Spleen (tissue), 7 donors: ENCODE measurements around the gene HSD17B14.

Experiments
- POLR2A ChIP-seq, 3 donors: fragments of 450-650 bp; IDR thresholded peaks; one replicate each; pipeline ENCODE4 v1.5.1; 2017; ENCODE audit warnings: antibody characterized with exemption in 3 of 3, mild to moderate bottlenecking in 1 of 3
- POLR2AphosphoS5 ChIP-seq, 3 donors: sonication (generic); formaldehyde crosslinking; IDR thresholded peaks; one replicate each; pipeline ENCODE4 v1.5.1; 2017; ENCODE audit warnings: antibody characterized with exemption in 3 of 3
- TF ChIP-seq, protein P1 (sequence below), 11 experiments: fragments of 200-600 bp in 7 of 11; fragments of 450-650 bp in 4 of 11; sonication (generic) in 4 of 11; IDR thresholded peaks in 8 of 11; conservative IDR thresholded peaks in 3 of 11; 1 replicate in 7 of 11; 2 replicates in 4 of 11; pipeline versions ENCODE4 v1.4.0 to v1.8.0; 2016 to 2021; ENCODE audit warnings: antibody characterized with exemption in 11 of 11, inconsistent platforms in 4 of 11, mild to moderate bottlenecking in 1 of 11
- donor health status: DM: no; HTN: no; CAD: no; lungs with moderate emphysema.
- donor health status: DM: no; HTN: no; CAD: no.
- donor health status: DM: no; HTN: no; CAD: no.

DNA sequence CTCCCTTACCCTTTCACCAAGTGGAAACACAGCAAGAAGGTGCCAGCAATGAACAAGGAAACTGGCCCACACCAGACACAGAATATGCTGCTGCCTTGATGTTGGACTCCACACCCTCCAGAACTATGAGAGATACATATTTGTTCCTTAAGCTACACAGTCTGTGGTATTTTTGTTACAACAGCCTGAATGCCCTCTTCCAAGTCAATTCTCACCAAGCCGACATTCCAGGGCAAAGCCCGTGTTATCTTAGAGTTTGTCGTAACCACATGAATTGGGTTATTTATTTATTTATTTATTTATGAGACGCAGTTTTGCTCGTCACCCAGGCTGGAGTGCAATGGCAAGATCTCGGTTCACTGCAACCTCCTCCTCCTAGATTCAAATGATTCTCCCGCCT, 66.0 kb downstream of the HSD17B14 start:
- TF ChIP-seq, protein P1, sequence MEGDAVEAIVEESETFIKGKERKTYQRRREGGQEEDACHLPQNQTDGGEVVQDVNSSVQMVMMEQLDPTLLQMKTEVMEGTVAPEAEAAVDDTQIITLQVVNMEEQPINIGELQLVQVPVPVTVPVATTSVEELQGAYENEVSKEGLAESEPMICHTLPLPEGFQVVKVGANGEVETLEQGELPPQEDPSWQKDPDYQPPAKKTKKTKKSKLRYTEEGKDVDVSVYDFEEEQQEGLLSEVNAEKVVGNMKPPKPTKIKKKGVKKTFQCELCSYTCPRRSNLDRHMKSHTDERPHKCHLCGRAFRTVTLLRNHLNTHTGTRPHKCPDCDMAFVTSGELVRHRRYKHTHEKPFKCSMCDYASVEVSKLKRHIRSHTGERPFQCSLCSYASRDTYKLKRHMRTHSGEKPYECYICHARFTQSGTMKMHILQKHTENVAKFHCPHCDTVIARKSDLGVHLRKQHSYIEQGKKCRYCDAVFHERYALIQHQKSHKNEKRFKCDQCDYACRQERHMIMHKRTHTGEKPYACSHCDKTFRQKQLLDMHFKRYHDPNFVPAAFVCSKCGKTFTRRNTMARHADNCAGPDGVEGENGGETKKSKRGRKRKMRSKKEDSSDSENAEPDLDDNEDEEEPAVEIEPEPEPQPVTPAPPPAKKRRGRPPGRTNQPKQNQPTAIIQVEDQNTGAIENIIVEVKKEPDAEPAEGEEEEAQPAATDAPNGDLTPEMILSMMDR (IDR thresholded peaks at IDR 0.05 in 8 of 11, conservative IDR thresholded peaks at IDR 0.05 in 3 of 11): no peak
- TF ChIP-seq POLR2A (IDR thresholded peaks at IDR 0.05) (no peak), POLR2AphosphoS5 (IDR thresholded peaks at IDR 0.05) (no peak)
